HepG2 (cell line): ENCODE data around the gene TRAK1.

Experiments
- BCL6 ChIP-seq: IDR thresholded peaks from 2 replicates; pipeline ENCODE4 v1.6.1; 2016; ENCODE audit warnings: missing genetic modification reagents, missing compliant biosample characterization
- CTCF ChIP-seq: sonication (generic); formaldehyde crosslinking; IDR thresholded peaks from 2 replicates; pipeline ENCODE4 v1.5.0; 2020; ENCODE audit warnings: mild to moderate bottlenecking, missing genetic modification reagents, moderate library complexity
- EP300 ChIP-seq, 3 experiments: sonication (generic) in 1 of 3; formaldehyde crosslinking in 1 of 3; IDR thresholded peaks; 2 replicates each; pipeline versions ENCODE4 v1.5.1 to v1.6.1; 2011 to 2020; ENCODE audit warnings: low read depth in 2 of 3, low read length in 2 of 3, borderline replicate concordance in 1 of 3, improper control_type of control experiment in 1 of 3, mild to moderate bottlenecking in 1 of 3, missing genetic modification reagents in 1 of 3, moderate library complexity in 1 of 3
- MXI1 ChIP-seq: IDR thresholded peaks from 3 replicates; pipeline ENCODE4 v1.6.1; 2012; ENCODE audit warnings: low read depth, low read length, inconsistent platforms, borderline replicate concordance
- ONECUT2 ChIP-seq: sonication (generic); formaldehyde crosslinking; IDR thresholded peaks from 2 replicates; pipeline ENCODE4 v1.4.0; 2020; ENCODE audit warnings: missing genetic modification reagents
- STAT6 ChIP-seq: sonication (generic); formaldehyde crosslinking; IDR thresholded peaks from 2 replicates; pipeline ENCODE4 v1.4.0; 2020; ENCODE audit warnings: missing genetic modification reagents, mild to moderate bottlenecking, borderline replicate concordance
- ZNF274 ChIP-seq: sonication (generic); formaldehyde crosslinking; IDR thresholded peaks from 2 replicates; pipeline ENCODE4 v1.5.1; 2020; ENCODE audit warnings: mild to moderate bottlenecking, missing genetic modification reagents
- ZNF776 ChIP-seq: sonication (generic); formaldehyde crosslinking; IDR thresholded peaks from 2 replicates; pipeline ENCODE4 v1.4.0; 2020; ENCODE audit warnings: mild to moderate bottlenecking, missing genetic modification reagents
- ZNF780A ChIP-seq: sonication (generic); formaldehyde crosslinking; IDR thresholded peaks from 2 replicates; pipeline ENCODE4 v1.8.0; 2022; ENCODE audit warnings: mild to moderate bottlenecking, missing genetic modification reagents, moderate library complexity
- TF ChIP-seq, protein P1 (sequence below): sonication (generic); formaldehyde crosslinking; IDR thresholded peaks from 2 replicates; pipeline ENCODE4 v1.4.0; 2020; ENCODE audit warnings: missing genetic modification reagents, borderline replicate concordance
- TF ChIP-seq, protein P2 (sequence below): sonication (generic); formaldehyde crosslinking; IDR thresholded peaks from 2 replicates; pipeline ENCODE4 v1.5.1; 2020; ENCODE audit warnings: missing genetic modification reagents, mild to moderate bottlenecking, borderline replicate concordance

- TF ChIP-seq ONECUT2 (no peak), ZNF776 (no peak), EP300 (IDR thresholded peaks at IDR 0.05; ENCODE audit: low read depth in 2 of 2, low read length in 2 of 2) (peak in 1 of 2 experiments; percentile 3; a peak in 1 of 4 replicates), EP300 (CRISPR knock-in tag; IDR thresholded peaks at IDR 0.05; ENCODE audit: borderline replicate concordance) (no peak), ZNF274 (no peak), BCL6 (CRISPR knock-in tag) (no peak), ZNF780A (no peak), MXI1 (no peak; the same call in 2 of the 3 replicates), CTCF (CRISPR knock-in tag) (no peak), STAT6 (CRISPR knock-in tag) (no peak)
- TF ChIP-seq, protein P1, sequence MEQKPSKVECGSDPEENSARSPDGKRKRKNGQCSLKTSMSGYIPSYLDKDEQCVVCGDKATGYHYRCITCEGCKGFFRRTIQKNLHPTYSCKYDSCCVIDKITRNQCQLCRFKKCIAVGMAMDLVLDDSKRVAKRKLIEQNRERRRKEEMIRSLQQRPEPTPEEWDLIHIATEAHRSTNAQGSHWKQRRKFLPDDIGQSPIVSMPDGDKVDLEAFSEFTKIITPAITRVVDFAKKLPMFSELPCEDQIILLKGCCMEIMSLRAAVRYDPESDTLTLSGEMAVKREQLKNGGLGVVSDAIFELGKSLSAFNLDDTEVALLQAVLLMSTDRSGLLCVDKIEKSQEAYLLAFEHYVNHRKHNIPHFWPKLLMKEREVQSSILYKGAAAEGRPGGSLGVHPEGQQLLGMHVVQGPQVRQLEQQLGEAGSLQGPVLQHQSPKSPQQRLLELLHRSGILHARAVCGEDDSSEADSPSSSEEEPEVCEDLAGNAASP (CRISPR knock-in tag) = no peak
- TF ChIP-seq, protein P2, sequence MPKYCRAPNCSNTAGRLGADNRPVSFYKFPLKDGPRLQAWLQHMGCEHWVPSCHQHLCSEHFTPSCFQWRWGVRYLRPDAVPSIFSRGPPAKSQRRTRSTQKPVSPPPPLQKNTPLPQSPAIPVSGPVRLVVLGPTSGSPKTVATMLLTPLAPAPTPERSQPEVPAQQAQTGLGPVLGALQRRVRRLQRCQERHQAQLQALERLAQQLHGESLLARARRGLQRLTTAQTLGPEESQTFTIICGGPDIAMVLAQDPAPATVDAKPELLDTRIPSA (CRISPR knock-in tag) = no peak
Observed at GRCh38 chr3:42179110-42179725, 88.1 kb downstream of the TRAK1 start.
